Skeletal muscle tissue (tissue), 4 donors: ENCODE data around the gene USP49. TPM values are rescaled to one million over a fixed set of nuclear protein-coding genes. Genes with fewer than 3 reads are reported as not detected.
"Not testable (repeated sequence)": the region's sequence is repeated elsewhere in the genome, so short reads cannot be mapped to it uniquely, and the experiment has no call there.

Source experiments
- H3K27ac ChIP-seq: one replicate; pipeline ENCODE4 v1.7.0; 2013; ENCODE audit warnings: mild to moderate bottlenecking, low read depth, low read length, inconsistent platforms
- H3K27me3 ChIP-seq, 3 donors: one replicate each; pipeline ENCODE4 v1.7.0; 2013; ENCODE audit warnings: low read length in 3 of 3; ENCODE audit not compliant: control insufficient read depth in 3 of 3, insufficient read depth in 3 of 3
- H3K36me3 ChIP-seq, 3 donors: one replicate each; pipeline ENCODE4 v1.7.0; 2013; ENCODE audit warnings: low read length in 3 of 3; ENCODE audit not compliant: control insufficient read depth in 3 of 3, insufficient read depth in 3 of 3
- H3K4me1 ChIP-seq, 3 donors: one replicate each; pipeline ENCODE4 v1.7.0; 2013; ENCODE audit warnings: low read length in 3 of 3, mild to moderate bottlenecking in 3 of 3; ENCODE audit not compliant: control insufficient read depth in 3 of 3, insufficient read depth in 3 of 3
- H3K4me3 ChIP-seq, 3 donors: one replicate each; pipeline ENCODE4 v1.7.0; 2013; ENCODE audit warnings: low read length in 3 of 3
- H3K9ac ChIP-seq, 3 donors: one replicate each; pipeline ENCODE4 v1.7.0; 2013; ENCODE audit warnings: low read length in 3 of 3, mild to moderate bottlenecking in 3 of 3, moderate library complexity in 2 of 3, low read depth in 1 of 3
- H3K9me3 ChIP-seq, 3 donors: one replicate each; pipeline ENCODE4 v1.7.0; 2013; ENCODE audit warnings: low read length in 3 of 3; ENCODE audit not compliant: control insufficient read depth in 3 of 3
- total RNA-seq: library from RNA; depleted of rRNA; stranded (reverse); fragments of >200 nt; gene quantifications from one replicate; pipeline ENCODE4 v1.2.3, GENCODE V29; 2014
- donor health status: Osteomylitis.

The USP49 gene
- total RNA-seq, 1 donor from 2014 or later = 1.6 TPM

DNA sequence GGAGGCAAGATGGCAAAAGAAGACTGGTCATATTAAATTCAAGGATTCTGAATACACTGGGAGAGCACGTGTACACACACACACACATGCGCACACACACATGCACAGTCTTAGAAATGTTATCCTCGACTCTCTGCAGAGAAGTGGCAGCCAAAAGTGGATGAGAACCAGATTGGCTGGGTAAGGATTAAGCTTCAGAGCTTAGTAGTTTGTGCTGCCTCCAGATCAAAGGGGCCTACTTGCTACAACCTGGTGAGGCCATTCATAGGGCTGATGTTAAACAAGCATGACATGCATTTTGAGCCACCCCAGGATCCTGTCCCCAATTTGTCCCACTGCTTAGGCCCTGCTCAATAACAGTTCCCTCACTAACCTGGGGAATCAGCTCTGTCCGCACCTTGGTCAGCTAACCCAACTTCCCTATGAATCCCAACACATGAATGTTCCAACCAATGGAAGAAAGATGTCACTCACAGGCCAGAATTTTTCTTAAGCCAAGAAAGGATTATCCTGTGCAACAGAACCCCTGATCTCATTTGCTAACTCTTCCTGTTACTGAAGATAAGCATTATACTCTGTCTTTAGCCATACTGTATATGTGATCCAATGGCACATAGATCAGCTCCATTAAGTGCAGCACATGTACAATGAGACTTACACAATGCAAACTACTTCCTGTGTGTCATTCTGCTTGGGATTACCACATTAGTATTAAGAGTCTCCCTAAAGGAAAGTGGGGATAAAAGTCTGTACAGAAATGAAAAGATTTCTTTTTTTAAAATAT, 76.7 kb downstream of the USP49 start:
- Histone ChIP-seq H3K4me3 (no peak overlapping the region), H3K4me1 (peaks cover 5 to 6% (median 6%) of the 10 kb centered on the region in 3 donors), H3K27ac (no peak overlapping the region)

DNA sequence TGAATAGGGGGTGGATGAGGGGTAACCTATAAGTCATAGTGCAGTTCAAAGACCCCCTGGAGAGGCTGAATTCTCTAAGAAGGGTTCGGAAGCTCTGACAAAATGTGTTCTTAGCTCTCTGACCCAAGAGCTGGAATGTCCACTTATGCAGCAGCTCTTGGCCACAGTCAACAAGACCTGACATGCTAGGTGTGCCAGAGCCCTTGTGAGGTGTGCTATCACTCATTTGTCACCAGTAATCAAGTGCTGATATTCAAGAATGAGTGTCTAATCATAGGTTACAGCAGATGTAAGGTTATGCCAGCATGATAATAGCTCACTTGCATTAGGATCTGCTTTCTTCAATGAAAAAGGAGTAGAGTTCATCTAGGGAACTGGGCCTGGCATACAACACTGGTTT, 79.6 kb downstream of the USP49 start:
- H3K27me3 ChIP-seq = no peaks in the 10 kb centered on the region
- H3K4me3 ChIP-seq = no peak overlapping the region
- no peak overlapping the region for H3K27ac ChIP-seq
- H3K9ac ChIP-seq = peak overlapping the region in 2 of 3 donors; percentile 7 to 28
- H3K36me3 ChIP-seq = no peaks in the 10 kb centered on the region
- H3K9me3 ChIP-seq = no peaks in the 10 kb centered on the region
- peaks cover 5 to 6% (median 6%) of the 10 kb centered on the region in 3 donors for H3K4me1 ChIP-seq

More for the DNA sequence above, 76.7 kb downstream of the USP49 start:
- Histone ChIP-seq H3K27me3 (no peaks in the 10 kb centered on the region), H3K36me3 (no peaks in the 10 kb centered on the region), H3K9ac (no peak overlapping the region), H3K9me3 (no peaks in the 10 kb centered on the region)

DNA sequence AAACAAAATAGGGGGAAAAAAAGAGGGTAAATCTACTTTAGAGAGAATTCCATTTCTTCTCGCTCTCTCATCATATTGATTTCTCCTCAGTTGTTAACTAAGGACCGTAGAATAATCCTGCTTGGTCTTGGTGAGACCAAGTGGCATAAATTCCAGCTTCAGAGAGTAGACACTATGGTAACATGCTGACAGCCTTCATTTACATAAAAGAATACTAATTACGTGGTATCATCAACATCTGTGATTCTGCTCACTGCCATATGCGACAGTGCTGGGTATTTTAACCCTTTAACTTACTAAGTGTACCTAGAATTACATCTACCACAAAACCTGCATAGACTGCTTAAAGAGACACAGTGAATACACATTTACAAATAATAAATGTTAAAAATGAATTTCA, 80.5 kb downstream of the USP49 start:
- peaks cover 5 to 6% (median 6%) of the 10 kb centered on the region in 3 donors for H3K4me1 ChIP-seq
- no peak overlapping the region for H3K4me3 ChIP-seq
- no peaks in the 10 kb centered on the region for H3K27me3 ChIP-seq
- H3K9ac ChIP-seq = no peak overlapping the region
- no peaks in the 10 kb centered on the region for H3K9me3 ChIP-seq
- H3K27ac ChIP-seq = no peak overlapping the region
- no peaks in the 10 kb centered on the region for H3K36me3 ChIP-seq

DNA sequence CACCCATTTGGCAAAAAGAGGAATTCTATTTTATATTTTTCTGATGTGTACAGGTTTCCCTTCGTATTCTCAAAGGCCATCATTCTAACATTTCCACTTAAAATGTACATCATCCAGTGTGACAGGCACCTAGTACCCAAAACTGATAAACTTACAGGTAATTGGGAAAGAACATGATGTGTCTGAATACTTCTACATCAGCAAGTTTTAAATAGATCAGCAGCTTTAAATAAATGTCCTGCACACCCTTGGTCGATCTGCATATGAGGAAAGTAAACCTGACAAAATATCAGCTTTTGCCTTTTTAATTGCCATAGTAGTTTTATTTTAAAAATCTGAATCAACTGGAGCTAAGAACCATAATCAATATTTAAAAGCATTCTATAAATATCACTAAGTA, 81.2 kb downstream of the USP49 start:
- H3K27me3 ChIP-seq = no peaks in the 10 kb centered on the region
- H3K27ac ChIP-seq = no peak overlapping the region
- no peaks in the 10 kb centered on the region for H3K36me3 ChIP-seq
- no peak overlapping the region for H3K9ac ChIP-seq
- H3K4me3 ChIP-seq = no peak overlapping the region
- peaks cover 5 to 6% (median 6%) of the 10 kb centered on the region in 3 donors for H3K4me1 ChIP-seq
- no peaks in the 10 kb centered on the region for H3K9me3 ChIP-seq

DNA sequence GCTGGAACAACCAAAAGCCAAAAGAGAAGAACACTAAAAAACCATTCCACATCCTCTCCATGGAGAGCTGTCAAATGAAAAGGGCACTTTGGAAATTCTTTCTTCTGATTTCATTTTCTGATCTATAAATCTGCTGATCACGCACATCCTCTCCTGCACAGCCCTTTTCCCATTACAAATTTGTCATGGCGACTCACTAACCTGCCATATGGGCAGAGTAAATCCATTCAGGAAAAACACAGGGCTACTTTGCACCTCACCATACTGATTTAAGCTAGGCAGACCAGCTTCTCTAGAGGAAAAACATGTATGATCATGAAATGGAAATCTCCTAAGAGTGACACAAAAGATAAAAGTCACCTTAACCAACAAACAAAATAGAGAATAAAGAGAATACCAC, 81.7 kb downstream of the USP49 start:
- H3K27ac ChIP-seq = no peak overlapping the region
- no peaks in the 10 kb centered on the region for H3K9me3 ChIP-seq
- H3K9ac ChIP-seq = peak overlapping the region in 1 of 3 donors; percentile 16
- H3K27me3 ChIP-seq = no peaks in the 10 kb centered on the region
- no peak overlapping the region for H3K4me3 ChIP-seq
- H3K4me1 ChIP-seq = peaks cover 5 to 6% (median 6%) of the 10 kb centered on the region in 3 donors
- H3K36me3 ChIP-seq = no peaks in the 10 kb centered on the region

DNA sequence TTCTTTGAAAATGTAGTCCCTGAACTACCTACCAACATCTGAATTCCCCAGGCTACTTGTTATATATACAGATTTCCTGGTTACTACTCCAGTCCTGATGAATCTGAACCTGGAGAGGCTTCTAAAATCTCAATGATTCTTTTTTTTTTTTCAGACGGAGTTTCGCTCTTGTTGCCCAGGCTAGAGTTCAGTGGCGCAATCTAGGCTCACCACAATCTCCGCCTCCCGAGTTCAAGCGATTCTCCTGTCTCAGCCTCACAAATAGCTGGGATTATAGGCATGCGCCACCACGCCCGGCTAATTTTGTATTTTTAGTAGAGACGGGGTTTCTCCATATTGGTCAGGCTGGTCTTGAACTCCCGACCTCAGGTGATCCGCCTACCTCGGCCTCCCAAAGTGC, 83.2 kb downstream of the USP49 start:
- H3K27me3 ChIP-seq, H3K4me1 ChIP-seq, H3K9me3 ChIP-seq, H3K4me3 ChIP-seq, H3K36me3 ChIP-seq, H3K9ac ChIP-seq, H3K27ac ChIP-seq: not testable (repeated sequence)

DNA sequence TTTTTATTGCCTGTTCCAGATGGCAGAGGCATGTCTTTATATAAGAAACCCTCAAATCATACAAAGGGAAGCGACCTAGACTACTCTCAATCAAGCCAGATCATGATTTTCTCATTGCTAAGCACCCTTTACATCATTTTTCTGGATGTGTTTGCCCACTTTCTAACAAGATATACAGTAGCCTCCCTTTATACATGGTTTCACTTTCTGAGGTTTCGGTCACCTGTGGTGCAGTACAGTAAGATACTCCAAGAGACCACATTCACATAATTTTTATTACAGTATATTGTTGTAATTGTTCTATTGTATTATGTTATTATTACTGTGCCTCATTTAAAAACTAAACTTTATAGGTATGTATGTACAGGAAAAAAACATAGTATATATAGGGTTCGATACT, 84.1 kb downstream of the USP49 start:
- H3K4me1 ChIP-seq = peaks cover 5 to 6% (median 6%) of the 10 kb centered on the region in 3 donors
- H3K4me3 ChIP-seq = no peak overlapping the region
- peaks cover 0 to 6% (median 3%) of the 10 kb centered on the region in 3 donors for H3K36me3 ChIP-seq
- no peaks in the 10 kb centered on the region for H3K9me3 ChIP-seq
- no peak overlapping the region for H3K27ac ChIP-seq
- H3K9ac ChIP-seq = no peak overlapping the region
- H3K27me3 ChIP-seq = no peaks in the 10 kb centered on the region

DNA sequence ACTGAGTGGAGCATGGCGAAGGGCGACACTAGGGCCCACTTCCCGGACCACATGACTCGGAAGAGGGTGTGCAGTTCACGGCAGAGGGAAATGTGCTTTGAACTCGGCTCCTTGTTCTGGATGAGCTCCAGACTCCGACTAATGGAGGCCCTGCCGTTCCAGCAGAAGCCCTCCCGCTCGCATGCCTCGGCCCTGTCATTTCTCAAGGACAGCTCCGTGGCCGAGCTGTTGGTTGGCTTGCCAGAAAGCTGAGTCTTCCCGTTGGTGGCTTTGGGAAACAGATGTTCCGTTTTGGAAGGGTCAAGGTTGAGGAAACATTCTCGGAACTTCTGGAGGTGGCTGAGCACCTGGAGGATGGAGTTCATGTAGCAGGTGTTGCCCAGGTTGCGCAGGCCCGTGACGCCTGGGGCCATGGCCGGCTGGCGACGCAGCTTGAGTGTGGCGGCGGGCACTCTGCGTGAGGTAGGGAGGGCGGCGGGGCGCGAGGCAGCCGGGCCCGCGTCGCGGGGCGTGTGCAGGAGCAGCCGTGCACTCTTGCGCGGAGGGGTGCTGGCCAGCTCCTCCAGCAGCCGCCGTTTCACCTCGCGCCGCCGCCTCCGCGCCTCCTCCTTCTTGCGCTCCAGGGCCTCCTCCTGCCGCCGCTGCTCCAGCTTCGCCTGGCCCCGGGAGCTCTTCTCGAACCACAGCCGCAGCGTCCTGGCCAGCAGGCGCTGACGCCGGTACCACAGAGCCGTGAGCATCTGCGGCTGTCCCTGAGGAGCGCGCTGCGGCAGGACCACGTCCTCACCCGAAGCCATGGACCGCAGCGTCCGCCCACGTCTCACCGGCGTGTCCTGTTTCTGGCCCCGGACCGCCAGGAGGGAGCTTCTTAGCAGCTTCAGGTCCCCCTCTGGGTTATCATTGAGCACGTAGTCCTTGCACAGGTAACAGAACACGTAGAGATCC, 89.1 kb downstream of the USP49 start:
- Histone ChIP-seq H3K27me3 (no peaks in the 10 kb centered on the region), H3K9ac (no peak overlapping the region), H3K27ac (no peak overlapping the region), H3K36me3 (peaks cover 9 to 16% (median 11%) of the 10 kb centered on the region in 3 donors), H3K4me3 (no peak overlapping the region), H3K9me3 (no peaks in the 10 kb centered on the region), H3K4me1 (no peaks in the 10 kb centered on the region)

DNA sequence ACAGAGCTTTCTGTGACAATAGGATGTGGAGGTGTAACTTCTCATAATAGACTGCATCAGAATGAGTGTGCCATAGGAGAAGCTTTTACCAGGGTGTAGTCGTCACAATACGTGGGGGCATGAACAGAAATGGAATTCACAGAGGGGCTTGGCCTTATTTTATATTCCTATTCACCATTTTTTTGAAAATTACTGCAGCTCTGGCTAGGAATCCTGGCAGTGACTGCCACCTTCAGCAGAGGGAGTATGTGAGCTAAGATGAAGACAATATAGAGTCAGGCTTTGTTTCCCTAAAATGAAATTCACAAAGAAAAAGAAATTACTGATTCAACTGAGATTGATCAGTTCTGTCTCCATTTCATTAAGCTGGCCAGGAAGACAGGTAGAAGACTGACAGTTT, 93.8 kb downstream of the USP49 start:
- Histone ChIP-seq H3K9me3 (no peaks in the 10 kb centered on the region), H3K4me3 (no peak overlapping the region), H3K27me3 (no peaks in the 10 kb centered on the region), H3K9ac (no peak overlapping the region), H3K27ac (no peak overlapping the region), H3K36me3 (peaks cover 15 to 27% (median 25%) of the 10 kb centered on the region in 3 donors), H3K4me1 (no peaks in the 10 kb centered on the region)

DNA sequence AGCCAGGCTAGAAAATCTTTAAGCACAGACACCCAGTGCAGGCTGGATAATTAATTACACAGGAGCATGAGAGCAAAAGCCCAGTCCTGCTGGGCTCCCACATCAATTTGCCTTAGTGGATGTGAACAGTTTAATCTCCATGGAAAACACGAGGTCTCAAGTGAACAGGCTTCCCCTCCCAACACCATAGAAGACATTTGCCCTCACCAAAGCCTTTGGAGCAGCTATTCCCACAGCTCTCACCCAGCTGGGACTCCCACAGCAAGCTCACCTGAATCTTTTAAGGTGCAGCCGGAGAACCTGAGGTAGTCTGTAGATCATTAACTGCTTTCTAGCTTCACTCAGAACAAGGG, 95.6 kb downstream of the USP49 start:
- H3K4me3 ChIP-seq = no peak overlapping the region
- no peaks in the 10 kb centered on the region for H3K4me1 ChIP-seq
- peaks cover 9 to 31% (median 20%) of the 10 kb centered on the region in 3 donors for H3K36me3 ChIP-seq
- no peak overlapping the region for H3K27ac ChIP-seq
- no peak overlapping the region for H3K9ac ChIP-seq
- no peaks in the 10 kb centered on the region for H3K27me3 ChIP-seq
- no peaks in the 10 kb centered on the region for H3K9me3 ChIP-seq
